VCaP (cell line): Measurements from ENCODE around the gene AP1B1.

Experiments
- H3K27ac ChIP-seq: fragments of 450-650 bp; 2 replicates; pipeline ENCODE4 v1.5.1; 2017
- CTCF ChIP-seq: fragments of 450-650 bp; conservative IDR thresholded peaks from 2 replicates; pipeline ENCODE4 v1.5.1; 2017; ENCODE audit warnings: mild to moderate bottlenecking, moderate library complexity

Gene AP1B1

GRCh38 chr22:29351891-29352290, 36.5 kb downstream of the AP1B1 start:
- no peak for TF ChIP-seq CTCF
- no peak overlapping the region for H3K27ac ChIP-seq

GRCh38 chr22:29351042-29351441, 37.3 kb downstream of the AP1B1 start:
- TF ChIP-seq CTCF: no peak
- no peak overlapping the region for H3K27ac ChIP-seq

DNA sequence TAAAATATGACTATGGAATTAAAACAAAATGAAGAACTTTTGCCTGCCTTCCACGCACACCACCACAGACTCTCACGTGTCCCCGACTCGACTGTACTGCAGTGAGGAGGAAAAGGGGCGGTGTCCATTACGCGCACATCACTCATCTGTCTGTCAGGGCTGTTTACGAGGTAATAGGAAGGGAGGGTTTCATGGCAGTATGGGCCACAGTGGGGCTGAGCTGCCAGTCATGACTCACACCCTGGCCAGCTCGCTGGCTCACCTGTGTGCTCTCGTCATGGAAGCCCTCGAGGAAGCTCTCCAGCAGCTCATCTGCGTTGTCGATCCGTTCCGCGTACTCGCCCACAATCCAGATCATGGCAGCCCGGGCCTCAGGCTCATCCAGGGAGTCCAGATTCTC, 39.4 kb downstream of the AP1B1 start:
- H3K27ac ChIP-seq: no peak overlapping the region
- no peak for TF ChIP-seq CTCF

DNA sequence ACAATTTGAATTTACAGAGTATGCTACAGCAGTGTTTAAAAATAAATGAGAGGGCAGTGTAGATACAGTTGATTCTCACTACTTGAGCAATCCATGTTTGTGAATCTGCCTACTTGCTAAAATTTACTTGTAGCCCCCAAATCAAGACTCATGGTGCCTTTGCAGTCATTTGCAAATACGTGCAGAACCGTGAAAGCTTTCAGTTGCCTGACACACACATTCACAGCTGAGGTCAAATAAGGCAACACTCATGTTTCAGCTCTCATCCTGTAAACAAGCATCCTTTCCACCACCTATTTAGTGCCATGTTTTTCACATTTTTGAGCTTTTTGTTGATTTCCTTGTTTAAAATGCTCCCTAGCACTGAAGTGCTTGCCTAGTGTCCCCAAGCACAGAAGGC, 40.3 kb downstream of the AP1B1 start:
- peak overlapping the region; percentile 87; the same call in 1 of the 2 replicates for H3K27ac ChIP-seq
- no peak for TF ChIP-seq CTCF

DNA sequence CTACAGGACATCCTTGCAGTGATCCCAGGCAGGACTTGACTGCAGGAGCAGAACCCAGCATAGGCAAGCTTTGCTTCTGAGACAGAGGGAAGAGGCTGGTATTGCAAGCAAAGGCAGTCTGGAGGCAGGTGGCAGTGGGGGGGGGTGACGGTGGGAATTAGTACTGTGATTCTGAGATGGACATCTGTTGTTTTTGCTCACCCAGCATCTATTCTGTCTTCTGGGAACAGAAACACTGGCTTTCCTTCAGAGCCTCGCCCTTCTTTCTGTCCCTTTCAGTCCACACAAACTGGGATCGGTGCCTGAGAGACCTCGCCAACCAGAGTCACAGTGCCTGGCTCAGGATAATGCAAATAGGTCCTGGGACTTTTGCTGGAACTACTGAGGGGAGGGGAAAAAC, 41.7 kb downstream of the AP1B1 start:
- TF ChIP-seq CTCF: no peak
- H3K27ac ChIP-seq: peak overlapping the region; percentile 87

DNA sequence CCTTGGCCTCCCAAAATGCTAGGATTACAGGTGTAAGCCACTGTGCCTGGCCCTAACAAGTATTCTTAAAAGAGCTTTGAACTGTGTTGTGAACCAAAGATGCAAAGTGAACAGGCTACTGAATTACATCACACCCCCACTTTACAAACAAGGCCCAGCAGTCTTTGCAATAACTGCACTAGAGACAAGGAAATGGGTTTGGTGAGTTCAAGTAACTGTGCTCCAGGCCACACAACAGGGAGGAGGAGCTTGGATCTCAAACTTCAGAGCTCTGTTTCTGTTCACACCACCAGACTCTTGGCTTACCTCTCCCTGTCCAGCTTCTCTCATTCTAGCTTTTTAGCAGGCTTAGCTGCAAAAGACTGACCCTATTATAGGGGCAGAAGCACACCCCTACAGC, 42.4 kb downstream of the AP1B1 start:
- H3K27ac ChIP-seq: peak overlapping the region; percentile 87
- TF ChIP-seq CTCF: no peak

GRCh38 chr22:29344889-29345288, 43.5 kb downstream of the AP1B1 start:
- peak overlapping the region; percentile 87 for H3K27ac ChIP-seq

DNA sequence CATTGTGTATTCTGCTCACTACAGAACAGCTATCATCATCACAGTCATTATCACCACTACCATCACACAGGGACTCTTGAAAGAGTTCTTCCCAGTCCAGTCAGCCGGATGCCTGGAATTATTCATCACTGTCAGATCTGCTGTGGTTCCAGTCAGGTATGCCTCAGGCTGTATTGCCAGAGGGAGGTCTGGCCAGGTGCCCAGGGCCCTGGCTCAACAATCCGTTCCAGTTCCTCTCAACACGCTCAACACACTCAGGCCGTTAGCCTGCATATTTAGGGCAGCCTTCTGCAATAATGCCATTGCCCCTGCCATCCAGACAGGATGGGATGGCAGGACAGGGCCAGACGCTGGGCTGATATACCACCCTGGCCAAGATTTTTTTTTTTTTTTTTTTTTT, 44.2 kb downstream of the AP1B1 start:
- H3K27ac ChIP-seq: peak overlapping the region; percentile 87

More for the DNA sequence above, 44.2 kb downstream of the AP1B1 start:
- TF ChIP-seq CTCF: no peak
